Activated T-helper 1 cell treated with anti-CD3 and anti-CD28 coated beads, Interleukin-12 subunit alpha, Interleukin-12 subunit beta, Interleukin-2, Interleukin-4 antibody, amounts not matched to agents 30 ng/mL and 10 ng/mL and 1 ng/mL, durations not matched to agents 14 hours and 24 hours and 36 hours (primary cell): ENCODE results near the gene DYNC1LI2. TPM values are rescaled to one million over a fixed set of nuclear protein-coding genes. Genes with fewer than 3 reads are reported as not detected.

ENCODE experiments used
- DNase-seq: peaks from one replicate; pipeline ENCODE4 v3.0.0; 2021; ENCODE audit warnings: low spot score
- H3K27ac Mint-ChIP-seq: one replicate; pipeline ENCODE4 v1.8.0; 2021; ENCODE audit warnings: mild to moderate bottlenecking, mixed read lengths
- H3K27me3 Mint-ChIP-seq: one replicate; pipeline ENCODE4 v1.8.0; 2022; ENCODE audit warnings: mild to moderate bottlenecking, moderate library complexity, mixed read lengths; ENCODE audit not compliant: insufficient read depth
- H3K36me3 Mint-ChIP-seq: one replicate; pipeline ENCODE4 v1.8.0; 2021; ENCODE audit warnings: low read depth, mixed read lengths
- H3K4me1 Mint-ChIP-seq: one replicate; pipeline ENCODE4 v1.8.0; 2021; ENCODE audit warnings: low read depth, mixed read lengths
- H3K4me3 Mint-ChIP-seq: one replicate; pipeline ENCODE4 v1.8.0; 2021; ENCODE audit warnings: mild to moderate bottlenecking, moderate library complexity, mixed read lengths
- H3K9me3 Mint-ChIP-seq: one replicate; pipeline ENCODE4 v1.8.0; 2021; ENCODE audit warnings: mixed read lengths
- intact Hi-C: fragments of 100-400 bp; cut with micrococcal nuclease; formaldehyde crosslinking; loops from one replicate; pipeline ENCODE4 v1.15.1; 2024
- total RNA-seq: library from RNA; stranded (reverse); gene quantifications from 2 replicates; pipeline ENCODE4 v1.2.3, GENCODE V29; 2022

DYNC1LI2 gene
- total RNA-seq, 1 donor from 2014 or later, result 55.7 TPM

- Mint-ChIP-seq H3K27ac (peak overlapping the region; percentile 76), H3K4me3 (peak overlapping the region; percentile 79)
- intact Hi-C loops, result loop anchor here (5.0 kb wide), 3 partner anchors 55 to 345 kb away; partner anchors contain the start of gene CMTM4
Observed at GRCh38 chr16:66752379-66752778, 970 bp upstream of the DYNC1LI2 start.

GRCh38 chr16:66751992-66752322, 548 bp upstream of the DYNC1LI2 start:
- Mint-ChIP-seq H3K36me3 (peaks cover 14% of the 10 kb centered on the region), H3K27me3 (peaks cover 22% of the 10 kb centered on the region), H3K4me1 (peaks cover 41% of the 10 kb centered on the region)

More at GRCh38 chr16:66752379-66752778, 970 bp upstream of the DYNC1LI2 start:
- DNase-seq, result no peak
- H3K4me1 Mint-ChIP-seq, result peaks cover 37% of the 10 kb centered on the region
- peaks cover 23% of the 10 kb centered on the region for H3K27me3 Mint-ChIP-seq
- peaks cover 14% of the 10 kb centered on the region for H3K36me3 Mint-ChIP-seq
- H3K9me3 Mint-ChIP-seq, result no peaks in the 10 kb centered on the region

GRCh38 chr16:66751053-66751302, 431 bp downstream of the DYNC1LI2 start:
- intact Hi-C loops, result loop anchor here (1.0 to 5.0 kb wide), 7 partner anchors 23 to 344 kb away; partner anchors contain the start of genes CMTM3, CMTM4, NAE1 and PDP2
- Mint-ChIP-seq H3K36me3 (peaks cover 21% of the 10 kb centered on the region), H3K4me1 (peaks cover 51% of the 10 kb centered on the region), H3K9me3 (no peaks in the 10 kb centered on the region), H3K27ac (peak overlapping the region; percentile 79), H3K4me3 (peak overlapping the region; percentile 93), H3K27me3 (peaks cover 12% of the 10 kb centered on the region)
- DNase-seq, result no peak

More at GRCh38 chr16:66751992-66752322, 548 bp upstream of the DYNC1LI2 start:
- DNase-seq, result no peak
- Mint-ChIP-seq H3K9me3 (no peaks in the 10 kb centered on the region), H3K27ac (peak overlapping the region; percentile 76), H3K4me3 (peak overlapping the region; percentile 79)
- intact Hi-C loops, result loop anchor here (1.0 to 5.0 kb wide), 7 partner anchors 24 to 345 kb away; partner anchors contain the start of genes CMTM3, CMTM4, NAE1 and PDP2

GRCh38 chr16:66750279-66751052, 943 bp downstream of the DYNC1LI2 start:
- Mint-ChIP-seq H3K36me3 (peaks cover 21% of the 10 kb centered on the region), H3K4me1 (peaks cover 53% of the 10 kb centered on the region), H3K4me3 (peak overlapping the region; percentile 93), H3K27me3 (peaks cover 9% of the 10 kb centered on the region), H3K27ac (peak overlapping the region; percentile 79), H3K9me3 (no peaks in the 10 kb centered on the region)
- no peak for DNase-seq
- intact Hi-C loops, result loop anchor here (1.0 to 5.0 kb wide), 7 partner anchors 22 to 343 kb away; partner anchors contain the start of genes CMTM3, CMTM4, NAE1 and PDP2

GRCh38 chr16:66746682-66747081, 4.7 kb downstream of the DYNC1LI2 start:
- Mint-ChIP-seq H3K27ac (peak overlapping the region; percentile 55), H3K27me3 (no peaks in the 10 kb centered on the region), H3K4me1 (peaks cover 43% of the 10 kb centered on the region), H3K4me3 (no peak overlapping the region), H3K36me3 (peaks cover 29% of the 10 kb centered on the region), H3K9me3 (no peaks in the 10 kb centered on the region)
- DNase-seq, result peak; percentile 29
- intact Hi-C loops, result loop anchor here (5.0 kb wide), 1 partner anchor 126 kb away; no protein-coding TSS in a partner anchor

GRCh38 chr16:66746048-66746447, 5.4 kb downstream of the DYNC1LI2 start:
- Mint-ChIP-seq H3K36me3 (peaks cover 32% of the 10 kb centered on the region), H3K27ac (no peak overlapping the region), H3K27me3 (no peaks in the 10 kb centered on the region), H3K4me1 (peaks cover 47% of the 10 kb centered on the region), H3K4me3 (no peak overlapping the region), H3K9me3 (no peaks in the 10 kb centered on the region)
- intact Hi-C loops, result loop anchor here (5.0 kb wide), 1 partner anchor 126 kb away; no protein-coding TSS in a partner anchor
- no peak for DNase-seq

- no peak for DNase-seq
- peaks cover 35% of the 10 kb centered on the region for H3K4me1 Mint-ChIP-seq
- intact Hi-C loops, result loop anchor here (2.0 kb wide), 1 partner anchor 45 kb away; the partner anchor contains the start of gene CMTM4
- H3K4me3 Mint-ChIP-seq, result no peak overlapping the region
- no peak overlapping the region for H3K27ac Mint-ChIP-seq
- peaks cover 40% of the 10 kb centered on the region for H3K36me3 Mint-ChIP-seq
- H3K9me3 Mint-ChIP-seq, result no peaks in the 10 kb centered on the region
- H3K27me3 Mint-ChIP-seq, result no peaks in the 10 kb centered on the region
Observed at GRCh38 chr16:66741950-66742808, 9.2 kb downstream of the DYNC1LI2 start.

GRCh38 chr16:66741169-66741900, 10.1 kb downstream of the DYNC1LI2 start:
- peaks cover 27% of the 10 kb centered on the region for H3K4me1 Mint-ChIP-seq
- DNase-seq, result no peak
- no peak overlapping the region for H3K27ac Mint-ChIP-seq
- H3K9me3 Mint-ChIP-seq, result no peaks in the 10 kb centered on the region
- intact Hi-C loops, result loop anchor here (2.0 kb wide), 1 partner anchor 45 kb away; the partner anchor contains the start of gene CMTM4
- no peaks in the 10 kb centered on the region for H3K27me3 Mint-ChIP-seq
- no peak overlapping the region for H3K4me3 Mint-ChIP-seq
- peaks cover 36% of the 10 kb centered on the region for H3K36me3 Mint-ChIP-seq

- intact Hi-C loops, result loop anchor here (2.0 kb wide), 1 partner anchor 44 kb away; the partner anchor contains the start of gene CMTM4
Observed at GRCh38 chr16:66740533-66740932, 10.9 kb downstream of the DYNC1LI2 start.

GRCh38 chr16:66740010-66740409, 11.4 kb downstream of the DYNC1LI2 start:
- H3K36me3 Mint-ChIP-seq, result peaks cover 37% of the 10 kb centered on the region

More at GRCh38 chr16:66740533-66740932, 10.9 kb downstream of the DYNC1LI2 start:
- Mint-ChIP-seq H3K36me3 (peaks cover 37% of the 10 kb centered on the region), H3K9me3 (no peaks in the 10 kb centered on the region), H3K4me1 (peaks cover 21% of the 10 kb centered on the region), H3K4me3 (no peak overlapping the region), H3K27ac (no peak overlapping the region), H3K27me3 (no peaks in the 10 kb centered on the region)
- no peak for DNase-seq

GRCh38 chr16:66735891-66736290, 15.5 kb downstream of the DYNC1LI2 start:
- Mint-ChIP-seq H3K9me3 (no peaks in the 10 kb centered on the region), H3K4me3 (no peak overlapping the region), H3K27me3 (no peaks in the 10 kb centered on the region), H3K36me3 (peaks cover 49% of the 10 kb centered on the region), H3K27ac (no peak overlapping the region), H3K4me1 (peaks cover 20% of the 10 kb centered on the region)
- no peak for DNase-seq
- intact Hi-C loops, result no loop called here

More at GRCh38 chr16:66740010-66740409, 11.4 kb downstream of the DYNC1LI2 start:
- H3K27ac Mint-ChIP-seq, result no peak overlapping the region
- peaks cover 21% of the 10 kb centered on the region for H3K4me1 Mint-ChIP-seq
- no peaks in the 10 kb centered on the region for H3K27me3 Mint-ChIP-seq
- no peak for DNase-seq
- no peaks in the 10 kb centered on the region for H3K9me3 Mint-ChIP-seq
- H3K4me3 Mint-ChIP-seq, result no peak overlapping the region
- intact Hi-C loops, result loop anchor here (2.0 kb wide), 1 partner anchor 43 kb away; the partner anchor contains the start of gene CMTM4

GRCh38 chr16:66731101-66731500, 20.3 kb downstream of the DYNC1LI2 start:
- Mint-ChIP-seq H3K27me3 (no peaks in the 10 kb centered on the region), H3K36me3 (peaks cover 44% of the 10 kb centered on the region), H3K4me3 (no peak overlapping the region), H3K9me3 (no peaks in the 10 kb centered on the region), H3K27ac (peak overlapping the region; percentile 25), H3K4me1 (peaks cover 16% of the 10 kb centered on the region)
- intact Hi-C loops, result no loop called here
- no peak for DNase-seq
